GM23338 (cell line): ENCODE measurements around the gene CMPK1. TPM values are rescaled to one million over a fixed set of nuclear protein-coding genes. Genes with fewer than 3 reads are reported as not detected.

Experiments used
- ATAC-seq: fragments of 200-7000 bp; cut with Tn5 transposase; 3 replicates; pipeline ENCODE4 v1.9.1; 2020
- DNase-seq: peaks from one replicate; pipeline ENCODE4 v3.0.0-alpha.2; 2015; ENCODE audit warnings: low spot score
- H2AFZ ChIP-seq: fragments of 200-600 bp; sonication (generic); 2 replicates; pipeline ENCODE4 v1.8.0; 2016; ENCODE audit warnings: antibody characterized with exemption, mild to moderate bottlenecking, moderate library complexity
- H3F3A ChIP-seq: fragments of 200-600 bp; sonication (generic); replicated peaks from 2 replicates; pipeline ENCODE4 v1.8.0; 2017; ENCODE audit warnings: antibody characterized with exemption, mixed run types, low read depth
- H3K27ac ChIP-seq: fragments of 200-600 bp; sonication (generic); 2 replicates; pipeline ENCODE4 v1.6.1; 2016; ENCODE audit warnings: low read depth
- H3K27me3 ChIP-seq: fragments of 200-600 bp; sonication (generic); 2 replicates; pipeline ENCODE4 v1.8.0; 2016; ENCODE audit warnings: mild to moderate bottlenecking, mixed run types, moderate library complexity; ENCODE audit not compliant: insufficient read depth
- H3K36me3 ChIP-seq: fragments of 200-600 bp; sonication (generic); 2 replicates; pipeline ENCODE4 v1.8.0; 2016; ENCODE audit warnings: mild to moderate bottlenecking; ENCODE audit not compliant: insufficient read depth
- H3K4me1 ChIP-seq: fragments of 200-600 bp; sonication (generic); 2 replicates; pipeline ENCODE4 v1.8.0; 2016; ENCODE audit warnings: mild to moderate bottlenecking, moderate library complexity; ENCODE audit not compliant: insufficient read depth
- H3K4me2 ChIP-seq: fragments of 200-600 bp; sonication (generic); 2 replicates; pipeline ENCODE4 v1.7.1; 2017; ENCODE audit warnings: mixed run types
- H3K4me3 ChIP-seq: fragments of 200-600 bp; sonication (generic); 2 replicates; pipeline ENCODE4 v1.6.1; 2016; ENCODE audit warnings: mixed run types
- H3K79me2 ChIP-seq: fragments of 200-600 bp; sonication (generic); replicated peaks from 2 replicates; pipeline ENCODE4 v1.8.0; 2017; ENCODE audit warnings: mild to moderate bottlenecking; ENCODE audit not compliant: insufficient read depth
- H3K9me2 ChIP-seq: fragments of 200-600 bp; sonication (generic); 2 replicates; pipeline ENCODE4 v1.8.0; 2017; ENCODE audit not compliant: insufficient read depth
- H4K20me1 ChIP-seq: fragments of 200-600 bp; sonication (generic); replicated peaks from 2 replicates; pipeline ENCODE4 v1.8.0; 2017; ENCODE audit warnings: mild to moderate bottlenecking; ENCODE audit not compliant: insufficient read depth
- H3K27ac Mint-ChIP-seq: 2 replicates; pipeline ENCODE4 v1.8.0; 2020; ENCODE audit warnings: inconsistent platforms, mild to moderate bottlenecking, moderate library complexity, mixed read lengths
- H3K27me3 Mint-ChIP-seq: 3 replicates; pipeline ENCODE4 v1.8.0; 2022; ENCODE audit warnings: low read depth, mild to moderate bottlenecking, moderate library complexity, mixed read lengths, inconsistent platforms; ENCODE audit not compliant: insufficient read depth, poor library complexity
- H3K36me3 Mint-ChIP-seq: 3 replicates; pipeline ENCODE4 v1.8.0; 2021; ENCODE audit warnings: low read depth, mild to moderate bottlenecking, inconsistent platforms, moderate library complexity, mixed read lengths
- H3K4me1 Mint-ChIP-seq: 3 replicates; pipeline ENCODE4 v1.8.0; 2020; ENCODE audit warnings: mild to moderate bottlenecking, inconsistent platforms, mixed read lengths
- H3K4me3 Mint-ChIP-seq: 3 replicates; pipeline ENCODE4 v1.8.0; 2021; ENCODE audit warnings: moderate library complexity, mild to moderate bottlenecking, inconsistent platforms, mixed read lengths
- H3K9me3 Mint-ChIP-seq: 3 replicates; pipeline ENCODE4 v1.8.0; 2020; ENCODE audit warnings: moderate library complexity, mild to moderate bottlenecking, inconsistent platforms, mixed read lengths
- CREB1 ChIP-seq: fragments of 250-450 bp; sonication (Bioruptor Pico); IDR thresholded peaks from 2 replicates; pipeline ENCODE4 v1.5.0; 2020; ENCODE audit warnings: low read depth, mild to moderate bottlenecking, moderate library complexity
- CTCF ChIP-seq, 2 experiments: fragments of 200-600 bp in 1 of 2; sonication (generic) in 1 of 2; conservative IDR thresholded peaks; 2 replicates each; pipeline versions ENCODE4 v1.5.1 to v1.6.1; 2016 to 2017; ENCODE audit warnings: antibody characterized with exemption in 2 of 2, low read depth in 2 of 2, mild to moderate bottlenecking in 2 of 2, moderate library complexity in 1 of 2
- ETS1 ChIP-seq: IDR thresholded peaks from 2 replicates; pipeline ENCODE4 v1.6.1; 2016; ENCODE audit warnings: antibody characterized with exemption
- EZH2 ChIP-seq: fragments of 200-600 bp; sonication (generic); IDR thresholded peaks from one replicate; pipeline ENCODE4 v1.8.0; 2017; ENCODE audit warnings: antibody characterized with exemption, mild to moderate bottlenecking, low read depth; ENCODE audit not compliant: unreplicated experiment
- EZH2phosphoT487 ChIP-seq: fragments of 200-600 bp; sonication (generic); IDR thresholded peaks from one replicate; pipeline ENCODE4 v1.8.1; 2018; ENCODE audit warnings: antibody characterized with exemption; ENCODE audit not compliant: unreplicated experiment
- JUNB ChIP-seq: IDR thresholded peaks from one replicate; pipeline ENCODE4 v1.6.1; 2016; ENCODE audit warnings: antibody characterized with exemption; ENCODE audit not compliant: unreplicated experiment
- NANOG ChIP-seq: IDR thresholded peaks from 2 replicates; pipeline ENCODE4 v1.6.1; 2016; ENCODE audit warnings: antibody characterized with exemption, borderline replicate concordance
- POLR2AphosphoS5 ChIP-seq: IDR thresholded peaks from 2 replicates; pipeline ENCODE4 v1.6.1; 2016; ENCODE audit warnings: antibody characterized with exemption, low read depth
- REST ChIP-seq: IDR thresholded peaks from one replicate; pipeline ENCODE4 v1.6.1; 2018; ENCODE audit warnings: antibody characterized with exemption; ENCODE audit not compliant: unreplicated experiment
- STAT1 ChIP-seq: IDR thresholded peaks from one replicate; pipeline ENCODE4 v1.6.1; 2016; ENCODE audit warnings: antibody characterized with exemption; ENCODE audit not compliant: unreplicated experiment
- ZNF114 ChIP-seq: fragments of 250-450 bp; sonication (Bioruptor Pico); IDR thresholded peaks from 2 replicates; pipeline ENCODE4 v1.5.0; 2020; ENCODE audit warnings: mild to moderate bottlenecking, moderate library complexity
- ZNF331 ChIP-seq: fragments of 250-450 bp; sonication (Bioruptor Pico); IDR thresholded peaks from 2 replicates; pipeline ENCODE4 v1.5.0; 2020; ENCODE audit warnings: low read depth, mild to moderate bottlenecking, moderate library complexity
- ZNF462 ChIP-seq: fragments of 250-450 bp; sonication (Bioruptor Pico); IDR thresholded peaks from 2 replicates; pipeline ENCODE4 v1.5.0; 2020; ENCODE audit warnings: mild to moderate bottlenecking, moderate library complexity
- polyA plus RNA-seq: library from polyadenylated mRNA; unstranded; fragments of >200 nt; fragmentation: Nextera tagmentation; extraction: Ambion mirVana; gene quantifications from 2 replicates; pipeline ENCODE4 v1.2.1, GENCODE V29; 2016
- total RNA-seq: library from RNA; depleted of rRNA; stranded (reverse); fragments of >200 nt; shearing (Covaris generic); gene quantifications from 2 replicates; pipeline ENCODE4 v1.2.3, GENCODE V29; 2014

The CMPK1 gene
- total and polyA plus RNA-seq, 2 experiments from 2014 or later = 22.8 to 28.6 TPM

GRCh38 chr1:47396671-47397196 is 63.1 kb downstream of the CMPK1 start:
- Histone ChIP-seq H3K79me2 (no peaks in the 10 kb centered on the region), H3K27ac (no peak overlapping the region), H3K4me1 (no peaks in the 10 kb centered on the region), H3K4me2 (no peak overlapping the region), H3F3A (no peaks in the 10 kb centered on the region), H2AFZ (no peak overlapping the region), H3K36me3 (no peaks in the 10 kb centered on the region), H4K20me1 (no peaks in the 10 kb centered on the region), H3K27me3 (no peaks in the 10 kb centered on the region), H3K4me3 (no peak overlapping the region), H3K9me2 (no peaks in the 10 kb centered on the region)
- ATAC-seq (no peak), DNase-seq (no peak)
- H3K36me3 Mint-ChIP-seq = no peaks in the 10 kb centered on the region
- no peak overlapping the region for H3K27ac Mint-ChIP-seq
- H3K27me3 Mint-ChIP-seq = peaks cover 3% of the 10 kb centered on the region
- no peaks in the 10 kb centered on the region for H3K9me3 Mint-ChIP-seq
- no peaks in the 10 kb centered on the region for H3K4me1 Mint-ChIP-seq
- H3K4me3 Mint-ChIP-seq = no peak overlapping the region
- TF ChIP-seq ZNF462 (CRISPR knock-in tag) (no peak), CTCF (conservative IDR thresholded peaks at IDR 0.05; ENCODE audit: low read depth in 2 of 2) (no peak), NANOG (no peak), JUNB (no peak), REST (no peak), CREB1 (CRISPR knock-in tag) (no peak), EZH2phosphoT487 (no peak), ZNF114 (CRISPR knock-in tag) (no peak), POLR2AphosphoS5 (no peak), ETS1 (no peak), ZNF331 (CRISPR knock-in tag) (no peak), STAT1 (no peak), EZH2 (no peak)
